H9 (cell line): Measurements from ENCODE around the gene PIK3CD. TPM values are rescaled to one million over a fixed set of nuclear protein-coding genes. Genes with fewer than 3 reads are reported as not detected.

Experiments
- DNase-seq: peaks from one replicate; pipeline ENCODE4 v3.0.0-alpha.2; 2017
- H2AFZ ChIP-seq: one replicate; pipeline ENCODE4 v1.6.1; 2013; ENCODE audit warnings: mild to moderate bottlenecking, low read length, control low read depth, moderate library complexity
- H2AK5ac ChIP-seq: 2 replicates; pipeline ENCODE4 v1.6.1; 2013; ENCODE audit warnings: low read length, control low read depth, mixed read lengths; ENCODE audit not compliant: insufficient read length
- H2BK120ac ChIP-seq: one replicate; pipeline ENCODE4 v1.6.1; 2013; ENCODE audit warnings: low read depth, mild to moderate bottlenecking, low read length, control low read depth, inconsistent platforms; ENCODE audit not compliant: poor library complexity, severe bottlenecking
- H2BK12ac ChIP-seq: 2 replicates; pipeline ENCODE4 v1.6.1; 2013; ENCODE audit warnings: low read length, control low read depth, mixed read lengths, low read depth; ENCODE audit not compliant: insufficient read length
- H2BK15ac ChIP-seq: 2 replicates; pipeline ENCODE4 v1.6.1; 2013; ENCODE audit warnings: low read depth, low read length, control low read depth
- H2BK20ac ChIP-seq: one replicate; pipeline ENCODE4 v1.6.1; 2013; ENCODE audit warnings: low read depth, mild to moderate bottlenecking, low read length, control low read depth, inconsistent platforms; ENCODE audit not compliant: poor library complexity, severe bottlenecking
- H2BK5ac ChIP-seq: 2 replicates; pipeline ENCODE4 v1.6.1; 2013; ENCODE audit warnings: low read length, control low read depth, mixed read lengths; ENCODE audit not compliant: insufficient read length
- H3K14ac ChIP-seq: 2 replicates; pipeline ENCODE4 v1.6.1; 2013; ENCODE audit warnings: low read length, control low read depth; ENCODE audit not compliant: insufficient read depth
- H3K18ac ChIP-seq: 2 replicates; pipeline ENCODE4 v1.6.1; 2013; ENCODE audit warnings: low read depth, mild to moderate bottlenecking, mixed read lengths, low read length, control low read depth; ENCODE audit not compliant: insufficient read length
- H3K23ac ChIP-seq: 2 replicates; pipeline ENCODE4 v1.6.1; 2013; ENCODE audit warnings: low read length, control low read depth, mixed read lengths, low read depth; ENCODE audit not compliant: insufficient read length
- H3K23me2 ChIP-seq: 2 replicates; pipeline ENCODE4 v1.6.1; 2013; ENCODE audit warnings: low read depth, mild to moderate bottlenecking, mixed read lengths, low read length, control low read depth; ENCODE audit not compliant: insufficient read length, poor library complexity, severe bottlenecking
- H3K27ac ChIP-seq: 2 replicates; pipeline ENCODE4 v1.5.1; 2013; ENCODE audit warnings: low read length, control low read depth, mixed read lengths, low read depth; ENCODE audit not compliant: insufficient read length
- H3K27me3 ChIP-seq: 2 replicates; pipeline ENCODE4 v1.6.1; 2013; ENCODE audit warnings: low read length, control low read depth, inconsistent platforms; ENCODE audit not compliant: insufficient read depth
- H3K4ac ChIP-seq: 2 replicates; pipeline ENCODE4 v1.6.1; 2013; ENCODE audit warnings: low read depth, mild to moderate bottlenecking, control low read depth, inconsistent platforms, low read length, moderate library complexity
- H3K4me1 ChIP-seq: 2 replicates; pipeline ENCODE4 v1.6.1; 2013; ENCODE audit warnings: low read length, control low read depth, inconsistent platforms; ENCODE audit not compliant: insufficient read depth
- H3K4me2 ChIP-seq: 2 replicates; pipeline ENCODE4 v1.6.1; 2013; ENCODE audit warnings: low read length, control low read depth, mixed read lengths; ENCODE audit not compliant: insufficient read length, insufficient read depth
- H3K56ac ChIP-seq: 2 replicates; pipeline ENCODE4 v1.6.1; 2013; ENCODE audit warnings: low read depth, mild to moderate bottlenecking, mixed read lengths, low read length, control low read depth; ENCODE audit not compliant: insufficient read length
- H3K79me1 ChIP-seq: 2 replicates; pipeline ENCODE4 v1.6.1; 2013; ENCODE audit warnings: low read depth, mild to moderate bottlenecking, moderate library complexity, low read length, control low read depth, inconsistent platforms; ENCODE audit not compliant: insufficient read depth, poor library complexity, severe bottlenecking
- H3K79me2 ChIP-seq: 2 replicates; pipeline ENCODE4 v1.6.1; 2013; ENCODE audit warnings: low read length, control low read depth, inconsistent platforms; ENCODE audit not compliant: insufficient read depth
- H3K9ac ChIP-seq: 2 replicates; pipeline ENCODE4 v1.6.1; 2013; ENCODE audit warnings: low read length, control low read depth, mixed read lengths; ENCODE audit not compliant: insufficient read length; ENCODE audit errors: extremely low read depth
- H3K9me3 ChIP-seq: one replicate; pipeline ENCODE4 v1.6.1; 2013; ENCODE audit warnings: low read depth, low read length, inconsistent platforms; ENCODE audit not compliant: control insufficient read depth
- H3T11ph ChIP-seq: one replicate; pipeline ENCODE4 v1.6.1; 2013; ENCODE audit warnings: mild to moderate bottlenecking, low read length, control low read depth, inconsistent platforms
- H4K20me1 ChIP-seq: one replicate; pipeline ENCODE4 v1.6.1; 2013; ENCODE audit not compliant: control insufficient read depth, insufficient read length, insufficient read depth
- H4K5ac ChIP-seq: 2 replicates; pipeline ENCODE4 v1.6.1; 2013; ENCODE audit warnings: low read depth, mild to moderate bottlenecking, mixed read lengths, low read length, control low read depth; ENCODE audit not compliant: insufficient read length
- H4K8ac ChIP-seq: replicated peaks from 2 replicates; pipeline ENCODE4 v1.6.1; 2013; ENCODE audit warnings: low read length, control low read depth, mixed read lengths, low read depth; ENCODE audit not compliant: insufficient read length
- H4K91ac ChIP-seq: 2 replicates; pipeline ENCODE4 v1.6.1; 2013; ENCODE audit warnings: low read depth, mild to moderate bottlenecking, moderate library complexity, mixed read lengths, low read length, control low read depth; ENCODE audit not compliant: insufficient read length
- H3K27ac Mint-ChIP-seq, 3 experiments: 2 replicates in 2 of 3; 3 replicates in 1 of 3; pipeline ENCODE4 v1.8.0; 2020 to 2021; ENCODE audit warnings: mixed read lengths in 3 of 3, mild to moderate bottlenecking in 1 of 3, moderate library complexity in 1 of 3
- H3K27me3 Mint-ChIP-seq: 2 replicates; pipeline ENCODE4 v1.8.0; 2021; ENCODE audit warnings: low read depth, mild to moderate bottlenecking, moderate library complexity, mixed read lengths
- H3K36me3 Mint-ChIP-seq, 3 experiments: 2 replicates in 2 of 3; 3 replicates in 1 of 3; pipeline ENCODE4 v1.8.0; 2020 to 2021; ENCODE audit warnings: low read depth in 3 of 3, mixed read lengths in 3 of 3; ENCODE audit not compliant: insufficient read depth in 1 of 3
- H3K4me1 Mint-ChIP-seq, 2 experiments: 2 replicates each; pipeline ENCODE4 v1.8.0; 2020; ENCODE audit warnings: mixed read lengths in 2 of 2
- H3K4me3 Mint-ChIP-seq, 2 experiments: 2 replicates in 1 of 2; 3 replicates in 1 of 2; pipeline ENCODE4 v1.8.0; 2020 to 2021; ENCODE audit warnings: mild to moderate bottlenecking in 2 of 2, mixed read lengths in 2 of 2, moderate library complexity in 1 of 2
- H3K9me3 Mint-ChIP-seq, 2 experiments: 2 replicates in 1 of 2; 3 replicates in 1 of 2; pipeline ENCODE4 v1.8.0; 2020; ENCODE audit warnings: mild to moderate bottlenecking in 2 of 2, mixed read lengths in 2 of 2, moderate library complexity in 1 of 2
- CTCF ChIP-seq: fragments of 200-600 bp; sonication (generic); conservative IDR thresholded peaks from 3 replicates; pipeline ENCODE4 v1.8.0; 2021; ENCODE audit warnings: antibody characterized with exemption, mild to moderate bottlenecking
- WGBS: extraction: QIAGEN DNeasy Blood & Tissue Kit; methylation state at CpG from one replicate; pipeline ENCODE4 v1.1.7; 2013; ENCODE audit warnings: missing lambda C conversion rate, low lambda C conversion rate, mixed read lengths; ENCODE audit not compliant: insufficient read length; ENCODE audit errors: extremely low coverage; 5-methylcytosine and 5-hydroxymethylcytosine counted together
- total RNA-seq: library from RNA; stranded (reverse); gene quantifications from 2 replicates; pipeline ENCODE4 v1.2.1, GENCODE V29; 2021

PIK3CD gene
- total RNA-seq, 1 experiment from 2014 or later: 10.0 TPM

GRCh38 chr1:9668080-9668479 is 16.5 kb downstream of the PIK3CD start:
- DNase-seq: no peak
- H3K4me3 Mint-ChIP-seq: no peak overlapping the region
- no CpG with 5 or more reads among the region's 2 CpGs for WGBS

More at GRCh38 chr1:9668080-9668479, 16.5 kb downstream of the PIK3CD start:
- Histone ChIP-seq H3K4me1 (no peaks in the 10 kb centered on the region), H4K20me1 (no peaks in the 10 kb centered on the region), H3K23ac (no peak overlapping the region), H3K27ac (no peak overlapping the region), H3K23me2 (no peaks in the 10 kb centered on the region), H2AK5ac (no peak overlapping the region), H2AFZ (no peak overlapping the region), H3K9ac (no peak overlapping the region), H3K79me1 (no peaks in the 10 kb centered on the region), H2BK120ac (no peak overlapping the region), H4K8ac (no peak overlapping the region), H4K91ac (no peak overlapping the region), H3K56ac (no peak overlapping the region), H4K5ac (no peak overlapping the region), H3K79me2 (no peaks in the 10 kb centered on the region), H3T11ph (no peak overlapping the region), H2BK15ac (no peak overlapping the region), H3K14ac (no peak overlapping the region), H3K18ac (no peak overlapping the region), H2BK20ac (no peak overlapping the region), H3K27me3 (no peaks in the 10 kb centered on the region), H3K4ac (no peak overlapping the region), H3K9me3 (no peaks in the 10 kb centered on the region), H3K4me2 (no peak overlapping the region), H2BK12ac (no peak overlapping the region), H2BK5ac (no peak overlapping the region)
- Mint-ChIP-seq H3K27ac (no peak overlapping the region; a peak in 1 of 7 replicates), H3K27me3 (peaks cover 6% of the 10 kb centered on the region; the same call in 1 of the 2 replicates), H3K36me3 (no peaks in the 10 kb centered on the region), H3K4me1 (no peaks in the 10 kb centered on the region; a peak in 1 of 4 replicates), H3K9me3 (no peaks in the 10 kb centered on the region)
- no peak for TF ChIP-seq CTCF
